ENCODE results near the gene TEX52.

DNA sequence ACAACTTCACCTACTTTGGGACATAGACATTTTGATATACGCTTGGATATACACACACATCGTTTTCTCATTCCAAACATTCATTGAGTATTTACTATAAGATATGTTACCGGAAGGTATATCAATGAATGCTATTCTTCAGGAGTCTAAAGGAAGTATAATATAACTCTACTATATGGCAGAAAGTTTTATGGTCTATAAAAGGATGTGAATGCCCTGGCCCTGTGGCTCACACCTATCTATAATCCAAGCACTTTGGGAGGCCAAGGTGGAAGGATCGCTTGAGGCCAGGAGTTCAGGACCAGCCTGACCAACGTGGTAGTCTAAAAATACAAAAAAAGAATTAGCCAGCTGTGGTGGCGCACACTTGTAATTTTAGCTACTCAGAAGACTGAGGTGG lies 27.6 kb downstream of the TEX52 start:
- TF ChIP-seq POLR2AphosphoS5 (IDR thresholded peaks at IDR 0.05; ENCODE audit: low read depth, low read length) (no peak), POLR2A (IDR thresholded peaks at IDR 0.05; ENCODE audit: low read depth, low read length) (no peak)

Measured in GM12891 (cell line).